NAMALWA (cell line): ENCODE measurements around the gene GABRB1.

Experiments used
- DNase-seq: peaks from one replicate; pipeline ENCODE4 v3.0.0-alpha.2; 2015; ENCODE audit warnings: low spot score

Gene GABRB1

DNA sequence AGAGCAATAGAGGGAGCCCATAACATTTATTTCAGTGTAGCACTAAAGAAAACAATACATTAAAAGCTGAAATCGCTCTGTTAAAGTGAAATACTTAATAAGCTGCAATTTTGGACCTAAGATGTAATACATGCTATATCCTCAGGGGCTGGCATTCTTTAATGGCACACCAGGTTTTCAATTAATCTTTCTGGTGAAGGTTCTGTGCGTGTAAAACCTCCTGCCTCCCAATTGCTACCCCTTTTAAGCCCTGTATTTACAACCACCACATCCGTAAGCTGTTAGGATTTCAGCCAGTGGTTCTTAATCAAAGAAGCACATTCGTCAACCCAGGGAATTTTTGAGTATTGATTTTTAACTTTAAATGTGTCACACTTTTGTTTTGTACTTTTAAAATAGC lies 439.7 kb downstream of the GABRB1 start:
- DNase-seq, result no peak

DNA sequence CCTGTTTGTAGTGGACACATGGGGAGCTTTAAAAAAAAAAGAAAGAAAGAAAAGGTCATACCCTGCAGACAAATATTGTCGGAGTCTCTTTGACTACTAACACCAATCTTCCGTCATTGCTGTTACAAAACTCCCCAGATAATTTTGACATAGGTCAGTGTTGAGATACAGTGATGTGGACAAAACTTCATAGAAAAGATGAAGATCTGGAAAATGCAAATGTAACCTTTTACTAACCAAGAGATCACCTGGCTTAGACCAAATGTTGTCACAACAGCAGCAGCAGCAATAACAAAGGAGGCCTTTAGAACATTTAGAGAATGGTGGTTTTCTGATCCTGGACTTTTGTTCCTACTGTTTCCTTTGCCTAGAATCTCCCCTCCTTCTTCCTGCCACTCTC lies 440.2 kb downstream of the GABRB1 start:
- no peak for DNase-seq

DNA sequence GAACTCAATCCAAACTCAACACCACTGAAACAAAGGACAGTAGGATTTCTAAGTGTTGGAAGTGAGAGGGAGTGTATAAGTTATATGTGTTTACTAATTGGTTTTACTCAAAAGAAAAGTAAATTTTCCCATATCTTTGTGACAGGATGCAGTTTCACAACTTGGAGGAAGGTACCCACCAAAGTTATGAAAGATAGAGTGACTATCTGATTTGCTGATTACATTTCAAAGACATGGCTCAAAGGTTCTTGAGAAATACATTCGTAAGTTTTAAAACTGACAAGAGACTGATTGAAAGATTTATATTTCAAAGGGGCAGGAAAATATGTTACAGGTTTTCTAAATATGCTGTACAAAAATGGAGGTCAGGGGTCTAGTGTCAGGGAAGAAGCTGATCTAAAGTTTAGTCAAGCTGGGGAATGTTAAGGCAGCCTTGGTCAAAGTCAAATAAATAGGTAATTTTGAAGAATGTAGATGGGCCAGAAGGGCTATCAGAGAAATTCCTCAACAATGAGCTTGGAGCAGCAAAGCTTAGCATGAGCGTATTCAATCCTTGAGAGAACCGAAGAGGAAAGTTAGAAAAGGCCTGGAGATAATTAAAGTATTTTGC lies 441.9 kb downstream of the GABRB1 start:
- DNase-seq, result no peak

DNA sequence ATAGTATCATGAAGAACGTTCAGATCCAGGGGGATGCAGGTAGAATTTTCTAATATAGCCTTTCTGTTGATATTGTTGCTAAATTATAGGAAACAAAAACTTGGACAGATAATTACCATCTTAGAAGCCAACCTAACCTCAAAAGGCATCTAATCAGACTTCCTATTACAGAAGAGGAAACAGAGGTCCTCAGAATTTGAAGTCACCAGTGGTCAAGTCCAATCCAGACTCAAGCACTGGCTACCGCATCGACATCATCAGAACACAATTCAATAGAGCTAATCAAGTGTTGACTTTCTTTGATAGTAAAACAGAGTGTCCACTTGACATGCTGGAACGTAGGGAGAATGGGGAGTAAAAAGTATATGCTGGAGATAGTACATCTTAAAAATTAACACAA lies 443.4 kb downstream of the GABRB1 start:
- no peak for DNase-seq

DNA sequence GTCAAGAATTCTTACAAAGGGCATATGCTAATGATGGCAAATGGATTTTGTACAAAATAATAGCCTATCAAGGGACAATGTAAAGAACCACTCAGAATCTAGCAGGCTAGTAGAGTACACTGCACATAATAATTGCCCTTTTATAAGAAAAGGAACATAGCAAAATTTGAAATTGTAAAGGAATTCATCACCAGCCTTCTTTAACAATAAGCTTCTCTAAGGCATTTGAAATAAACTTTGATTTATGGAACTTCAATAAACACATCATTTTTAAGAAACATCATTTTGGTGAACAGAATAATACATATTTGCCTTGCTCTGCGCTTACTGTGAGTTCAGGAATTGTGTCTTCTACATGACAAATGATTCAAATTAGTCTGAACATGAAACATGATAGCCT lies 444.0 kb downstream of the GABRB1 start:
- no peak for DNase-seq
